SIG-M5 (cell line): ENCODE results near the gene TXNRD1.

Experiments used
- DNase-seq: peaks from one replicate; lab custom pipeline; 2025; lab: John Stamatoyannopoulos, UW

TXNRD1 gene

DNA sequence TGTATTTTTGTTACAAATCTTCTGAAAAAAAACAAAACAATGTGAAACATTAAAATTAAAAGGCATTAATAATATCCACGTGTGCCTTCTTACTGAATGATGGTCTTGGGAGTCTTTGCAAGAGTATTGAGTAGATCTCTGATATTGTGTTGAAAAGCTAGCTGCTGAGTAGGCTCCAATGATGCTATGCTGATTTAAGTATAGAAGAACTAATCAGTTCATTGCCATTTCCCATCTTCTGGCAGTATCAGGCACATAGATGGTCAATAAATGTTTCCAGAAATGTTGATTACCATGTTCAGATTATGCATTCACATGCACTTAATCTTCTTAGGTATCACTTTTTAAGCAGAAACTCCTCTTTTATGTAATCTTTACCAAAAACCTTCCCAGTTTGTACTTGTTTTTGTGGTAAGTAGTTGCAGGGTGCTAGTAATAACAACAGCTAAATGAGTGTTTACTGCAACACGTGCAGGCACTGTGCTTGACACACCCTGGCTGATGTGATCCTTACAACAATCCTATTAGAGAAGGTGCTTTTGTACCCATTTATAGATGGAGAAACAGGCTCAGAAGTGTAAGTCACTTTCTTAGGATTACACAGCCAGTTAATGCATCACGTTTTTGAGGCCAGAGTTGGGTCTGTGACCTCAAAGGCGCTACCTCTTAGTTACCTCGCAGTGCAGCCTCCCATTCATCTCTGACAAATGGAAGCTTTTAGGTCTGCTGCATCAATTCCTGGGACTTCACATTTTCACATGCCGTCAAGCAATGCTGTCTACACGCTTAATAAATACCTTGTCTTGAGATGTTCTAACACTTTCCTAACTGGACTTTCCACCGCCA, 134.9 kb downstream of the TXNRD1 start:
- DNase-seq = no peak

DNA sequence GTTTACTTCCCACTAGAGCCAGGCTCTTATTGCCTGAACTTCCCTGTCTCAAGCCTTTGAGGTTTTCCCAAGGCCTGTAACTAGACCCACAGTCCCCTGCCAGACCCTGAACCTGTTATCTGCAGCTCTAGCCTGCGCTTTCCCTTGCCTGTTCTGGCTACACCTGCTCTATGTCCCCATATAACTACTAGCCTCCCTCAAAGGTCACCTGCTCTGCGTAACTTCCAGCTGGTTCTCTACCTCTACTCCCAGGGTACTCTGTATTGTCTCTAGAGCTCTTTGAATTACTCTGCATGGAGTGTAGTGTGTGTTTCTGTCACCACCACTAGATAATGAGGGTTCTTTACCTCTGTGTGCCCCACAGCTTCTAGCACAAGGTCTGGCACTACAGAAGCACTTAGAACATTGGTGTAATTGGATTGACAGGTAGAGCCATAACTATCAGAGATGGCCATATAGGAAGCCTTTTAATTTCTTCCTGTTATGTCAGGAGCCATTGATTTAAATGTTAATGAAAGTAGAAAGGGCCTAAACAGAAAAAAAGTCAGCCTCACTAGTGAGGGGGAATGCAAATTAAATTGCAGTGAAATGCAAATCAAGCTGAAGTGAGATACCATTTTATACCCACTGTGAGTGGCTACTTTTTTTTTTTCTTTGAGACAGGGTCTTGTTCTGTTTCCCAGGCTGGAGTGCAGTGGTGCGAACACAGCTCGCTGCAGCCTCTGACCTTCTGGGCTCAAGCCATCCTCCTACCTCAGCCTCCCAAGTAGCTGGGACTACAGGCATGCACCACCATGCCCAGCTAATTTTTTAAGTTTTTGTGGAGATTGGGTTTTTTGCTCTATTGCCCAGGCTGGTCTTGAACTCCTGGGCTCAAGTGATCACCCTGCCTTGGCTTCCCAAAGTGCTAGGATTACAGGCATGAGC, 135.7 kb downstream of the TXNRD1 start:
- no peak for DNase-seq

DNA sequence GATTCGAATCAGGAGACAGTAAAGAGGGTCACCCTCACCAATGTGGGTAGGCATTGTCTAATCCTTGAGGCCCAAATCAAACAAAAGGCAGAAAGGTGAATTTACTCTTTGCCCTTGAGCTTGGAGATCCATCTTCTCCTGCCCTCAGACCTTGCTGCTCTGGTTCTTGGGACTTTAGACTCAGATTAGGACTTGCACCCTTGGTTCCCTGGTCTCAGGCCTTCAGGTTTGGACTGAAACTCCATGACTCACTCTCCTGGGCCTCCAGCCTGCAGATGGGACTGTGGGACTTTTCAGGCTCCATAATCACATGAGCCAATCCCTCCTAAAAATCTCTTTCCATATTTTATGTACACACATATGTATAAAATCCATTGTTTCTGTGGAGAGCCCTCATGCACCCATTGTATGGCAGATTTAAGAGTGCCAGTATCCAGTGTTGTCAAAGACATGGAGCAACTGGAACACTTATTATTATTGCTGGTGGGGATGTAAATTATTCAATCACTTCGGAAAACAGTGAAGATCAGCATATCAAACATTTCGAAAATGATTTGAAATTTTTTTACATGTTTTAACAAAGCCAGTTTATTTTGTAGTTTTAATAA, 136.6 kb downstream of the TXNRD1 start:
- DNase-seq = no peak

DNA sequence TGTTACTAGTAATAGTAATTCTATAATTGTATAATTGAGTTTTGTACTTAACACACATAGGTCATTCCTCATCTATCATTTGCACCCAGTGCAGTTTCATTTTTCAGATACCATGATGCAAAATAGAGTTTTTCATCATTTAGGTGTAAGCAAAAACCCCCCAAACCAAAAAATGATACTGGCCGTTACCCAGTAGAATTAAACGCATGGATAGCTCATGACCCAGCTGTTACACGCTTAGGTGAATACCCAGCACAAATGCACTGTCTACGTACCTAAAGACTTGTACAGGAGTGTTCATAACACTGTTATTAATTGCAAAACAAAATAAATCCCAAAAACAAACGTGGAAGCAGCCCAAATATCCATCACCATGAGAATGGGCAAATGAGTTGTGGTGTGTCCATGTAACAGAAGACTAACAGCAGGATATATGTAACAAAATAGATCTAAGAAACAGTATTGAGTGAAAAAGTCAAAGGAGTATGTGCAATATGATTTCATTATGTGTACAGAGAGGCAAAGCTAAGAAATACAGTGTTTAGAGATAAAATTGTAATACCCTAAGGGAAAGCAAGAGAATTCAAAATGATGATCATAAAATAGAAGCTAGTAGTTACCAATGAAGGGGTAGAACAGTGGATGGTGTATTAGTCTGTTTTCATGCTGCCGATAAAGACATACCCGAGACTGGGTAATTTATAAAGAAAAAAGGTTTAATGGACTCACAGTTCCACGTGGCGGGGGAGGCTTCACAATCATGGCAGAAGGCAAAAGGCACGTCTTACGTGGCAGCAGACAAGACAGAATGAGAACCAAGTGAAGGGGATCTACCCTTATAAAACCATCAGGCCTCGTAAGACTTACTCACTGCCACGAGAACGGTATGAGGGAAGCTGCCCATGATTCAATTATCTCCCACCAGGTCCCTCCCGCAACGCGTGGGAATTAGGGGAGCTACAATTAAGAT, 137.7 kb downstream of the TXNRD1 start:
- DNase-seq = no peak

DNA sequence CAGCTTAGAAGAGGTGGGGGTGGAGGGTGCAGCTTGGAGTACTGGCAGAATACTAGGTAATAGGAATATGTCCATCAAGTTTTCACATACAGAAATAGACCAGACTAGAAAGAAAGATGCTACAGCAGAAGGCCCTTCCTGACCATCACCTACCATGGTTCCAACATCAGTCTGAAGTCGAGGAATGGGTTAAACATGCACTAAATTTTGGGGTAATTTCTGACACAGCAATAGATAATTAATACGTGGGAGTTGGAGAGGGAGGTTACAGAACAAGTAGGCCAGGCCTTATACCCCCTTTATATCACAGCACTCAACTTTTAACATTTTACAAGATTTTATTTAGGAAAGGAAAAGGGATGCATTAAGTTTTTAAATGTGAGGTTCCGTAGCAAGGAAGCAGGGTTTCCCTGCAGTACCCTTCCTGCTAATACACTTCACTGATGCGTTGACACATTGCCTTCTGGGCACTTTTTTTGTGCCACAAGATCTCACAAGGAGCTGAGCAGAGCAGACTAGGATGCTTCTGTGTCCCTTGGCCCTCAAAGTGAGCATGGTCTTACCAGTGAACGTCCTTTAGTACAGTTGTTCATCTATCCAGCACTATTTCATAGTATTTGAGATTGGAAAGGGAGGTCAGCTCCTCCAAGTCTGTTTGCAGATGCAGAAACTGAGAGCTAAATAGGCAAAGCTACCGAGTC, 138.7 kb downstream of the TXNRD1 start:
- no peak for DNase-seq

DNA sequence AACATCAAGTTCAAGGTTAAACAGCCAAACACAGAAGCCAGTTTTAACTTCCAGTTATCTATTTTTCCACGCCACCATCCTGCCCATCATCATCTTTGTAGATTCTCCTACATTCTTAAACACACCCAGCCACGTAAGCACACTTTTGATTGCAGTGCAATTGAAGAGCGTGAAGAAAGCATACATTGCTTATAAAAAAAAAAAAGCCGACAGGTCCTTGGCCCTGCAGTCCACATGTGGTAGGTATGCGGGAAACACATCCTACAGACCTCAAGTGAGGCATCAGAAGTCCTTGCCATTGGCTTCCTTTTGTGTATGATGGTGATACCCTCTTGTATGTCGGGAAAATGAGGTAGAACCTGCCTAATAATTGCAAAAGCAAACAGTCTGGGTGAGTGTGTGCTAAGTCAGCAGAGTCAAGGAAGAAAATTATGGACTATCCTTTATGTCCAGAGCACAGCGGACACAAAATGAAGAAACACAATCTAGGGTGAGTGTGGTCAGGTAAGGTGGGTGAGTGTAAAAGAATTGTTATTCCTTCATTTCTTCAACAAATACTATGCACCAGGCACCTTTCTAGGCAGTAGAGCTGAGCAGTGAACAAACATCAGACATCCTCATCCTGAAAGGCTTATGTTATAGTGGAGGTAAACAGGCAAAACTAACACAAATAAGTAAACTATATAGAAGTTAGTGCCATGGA, 139.4 kb downstream of the TXNRD1 start:
- no peak for DNase-seq

DNA sequence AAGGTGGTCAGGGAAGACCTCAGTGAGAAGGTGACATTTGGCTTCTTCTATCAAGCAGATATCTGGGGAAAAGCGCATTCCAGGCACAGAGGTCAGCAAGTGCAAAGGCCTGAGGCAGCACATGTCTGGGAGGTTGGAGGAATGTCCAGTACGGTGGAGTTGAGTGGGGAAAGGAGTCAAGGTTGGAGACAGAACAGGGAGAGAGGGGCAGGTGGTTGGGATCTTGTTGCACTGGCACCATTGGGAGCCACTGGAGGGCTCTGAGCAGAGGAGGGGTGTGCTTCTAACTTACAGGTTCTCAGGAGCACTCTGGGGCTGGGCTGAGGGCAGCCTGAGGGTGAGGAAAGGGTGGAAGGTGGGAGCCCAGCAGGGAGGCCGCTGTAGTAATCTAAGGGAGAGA, 140.1 kb downstream of the TXNRD1 start:
- no peak for DNase-seq

DNA sequence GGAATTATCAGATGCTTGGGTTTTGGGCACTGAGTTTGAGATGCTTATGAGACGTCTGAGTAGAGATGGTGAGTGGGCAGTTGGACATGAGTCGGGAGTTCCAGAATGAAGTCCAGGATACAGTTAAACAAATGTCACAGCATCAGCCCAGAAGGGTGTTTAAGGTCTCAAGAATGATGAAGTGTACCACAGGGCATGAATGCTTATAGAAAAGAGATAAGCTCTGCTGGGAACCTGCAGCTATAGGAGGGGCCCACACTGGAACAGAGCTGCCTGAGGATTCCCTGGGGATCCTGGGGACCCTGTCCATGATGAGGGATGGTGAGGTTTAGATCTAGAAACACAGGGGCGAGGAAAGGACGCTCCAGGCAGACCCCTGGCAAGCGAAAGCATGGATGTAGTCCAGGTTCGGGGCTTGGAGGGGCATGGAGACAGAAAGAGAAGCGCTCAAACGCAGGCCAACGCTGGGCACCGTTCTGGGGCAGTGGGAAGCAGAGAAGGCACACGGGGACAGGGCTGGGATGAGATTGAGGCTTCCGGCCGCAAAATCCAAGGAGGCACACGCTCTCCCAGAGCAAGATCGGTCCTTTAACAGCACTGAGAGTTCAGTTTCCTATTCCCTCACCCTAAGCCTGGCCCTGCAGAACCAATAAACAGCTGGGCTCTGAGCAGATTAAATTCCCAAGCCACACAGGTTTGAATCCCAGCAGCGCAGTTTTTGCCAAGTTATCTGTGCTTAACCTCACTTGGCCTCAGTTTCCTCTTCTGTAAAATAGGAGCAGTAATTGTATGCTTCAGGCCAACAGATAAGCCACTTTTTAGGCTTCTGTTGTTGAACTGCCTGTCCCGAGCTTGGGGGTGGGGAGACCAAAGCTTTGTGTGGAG, 140.9 kb downstream of the TXNRD1 start:
- no peak for DNase-seq

DNA sequence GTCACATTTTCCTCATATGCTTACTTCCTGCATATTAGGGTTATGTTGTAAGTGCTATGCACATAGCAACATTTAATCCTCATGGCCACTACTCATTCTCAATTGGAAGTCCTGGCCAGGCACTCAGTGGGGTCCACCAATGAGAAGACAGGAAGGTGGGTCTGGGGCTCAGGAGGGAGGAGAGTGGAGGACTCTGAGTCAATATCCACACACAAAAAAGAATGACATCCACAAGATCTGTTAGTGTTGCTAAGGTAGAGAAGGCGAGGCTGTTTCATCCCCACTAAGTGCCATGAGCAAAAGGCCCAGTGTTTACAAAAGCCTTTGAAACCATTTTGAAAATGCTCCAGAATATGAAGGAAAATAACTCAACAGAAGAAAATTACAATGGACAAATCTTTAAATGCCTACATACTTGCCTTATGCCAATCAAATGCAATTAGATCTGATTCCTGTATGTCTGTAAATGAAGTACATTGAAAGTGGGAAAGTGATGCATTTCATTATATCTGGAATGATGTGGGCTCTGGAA, 141.9 kb downstream of the TXNRD1 start:
- DNase-seq = no peak

DNA sequence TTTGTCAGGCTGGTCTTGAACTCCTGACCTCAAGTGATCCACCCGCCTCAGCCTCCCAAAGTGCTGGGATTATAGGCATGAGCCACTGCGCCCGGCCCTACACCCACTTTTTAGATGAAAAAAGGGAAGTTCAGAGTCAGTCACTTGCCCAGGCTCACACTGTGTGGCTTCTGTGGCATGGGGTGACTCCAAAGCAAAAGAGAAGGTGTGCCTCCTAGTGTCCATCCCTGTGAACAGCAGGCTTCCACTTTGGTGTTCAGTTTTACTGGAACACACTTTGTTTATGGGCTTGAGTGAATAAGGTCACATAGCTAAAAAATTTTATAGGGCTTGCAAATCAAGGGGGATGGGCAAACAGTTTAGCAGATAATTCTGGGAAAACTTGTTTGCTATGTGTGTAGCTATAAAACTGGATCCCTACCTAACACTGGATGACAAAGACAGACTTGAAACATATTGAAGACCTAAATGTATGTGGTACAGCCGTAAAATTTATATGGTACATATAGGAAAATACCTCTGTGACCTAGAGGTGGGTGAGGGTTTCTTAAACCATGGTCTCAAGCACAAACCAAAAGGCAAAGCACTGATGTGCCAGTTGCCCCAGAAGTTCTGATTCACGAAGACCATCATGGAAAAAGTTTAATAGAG, 142.9 kb downstream of the TXNRD1 start:
- peak; percentile 75 for DNase-seq

DNA sequence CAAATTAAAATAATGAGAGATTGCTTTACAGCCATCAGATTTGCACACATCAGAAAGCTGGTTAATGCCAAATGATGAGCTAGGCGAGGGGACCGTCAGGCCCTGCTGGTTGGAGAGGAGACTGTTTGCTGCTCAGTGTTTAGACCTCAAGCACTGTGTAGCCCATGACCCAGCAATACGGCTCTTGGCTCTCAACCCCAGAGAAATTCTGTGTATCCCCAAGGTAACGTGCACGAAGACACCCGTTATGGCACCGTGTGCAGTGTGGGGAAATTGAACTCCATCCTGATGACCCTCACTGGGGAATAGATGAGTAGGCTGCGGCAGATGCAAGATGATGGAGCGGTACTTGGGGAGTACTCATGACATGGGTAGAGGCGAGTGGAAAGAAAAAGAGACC, 143.6 kb downstream of the TXNRD1 start:
- DNase-seq = no peak

DNA sequence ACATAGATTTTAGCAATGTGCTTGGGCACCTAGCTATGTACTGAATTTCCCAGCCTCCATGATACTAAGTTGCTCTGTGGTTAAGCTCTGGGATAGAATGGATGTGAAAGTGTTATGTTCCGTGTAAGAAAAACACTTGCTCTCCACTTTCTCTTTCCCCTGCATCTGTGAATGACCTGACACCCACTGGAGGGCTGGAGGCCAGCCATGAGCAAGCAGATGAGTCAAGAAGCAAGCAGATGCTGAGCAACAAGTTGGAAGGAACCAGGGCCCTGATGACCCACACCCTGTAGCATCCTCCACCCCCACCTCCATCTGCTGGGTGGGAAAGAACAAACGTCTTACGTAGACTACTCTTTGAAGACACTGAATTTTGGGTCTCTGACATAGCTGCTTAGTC, 144.6 kb downstream of the TXNRD1 start:
- DNase-seq = no peak

DNA sequence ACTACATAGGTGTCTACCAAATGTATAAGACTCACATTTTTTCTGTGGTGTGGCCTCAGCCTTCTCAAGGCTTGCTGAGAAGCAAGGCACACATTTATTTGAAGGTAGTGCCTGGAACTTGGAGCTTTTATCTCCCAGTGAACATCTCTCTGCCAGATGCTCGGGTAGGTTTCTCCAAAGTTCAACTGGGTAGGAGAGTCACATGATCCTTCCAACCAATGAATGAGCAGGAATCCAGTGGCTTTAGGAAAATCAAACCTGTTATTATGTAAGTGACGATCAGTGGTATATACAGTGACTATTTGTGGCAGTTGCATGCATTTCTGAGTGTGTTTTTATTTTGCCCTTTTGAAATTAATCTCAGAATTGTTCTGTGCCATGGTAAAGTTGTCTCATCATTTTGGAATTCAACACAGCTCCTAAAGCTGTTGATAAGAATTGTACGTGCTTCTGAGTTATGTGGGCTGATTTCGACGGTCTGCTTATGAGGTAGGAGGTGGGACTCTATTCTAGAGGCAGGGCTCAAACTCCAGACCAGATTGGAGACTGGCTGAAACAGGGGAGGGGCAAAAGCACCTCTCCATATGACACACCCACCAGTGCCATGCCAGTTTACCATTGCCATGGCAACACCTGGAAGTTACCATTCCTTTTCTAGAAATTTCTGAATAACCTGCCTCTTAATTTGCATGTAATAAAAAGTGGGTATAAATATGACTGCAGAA, 145.6 kb downstream of the TXNRD1 start:
- no peak for DNase-seq

DNA sequence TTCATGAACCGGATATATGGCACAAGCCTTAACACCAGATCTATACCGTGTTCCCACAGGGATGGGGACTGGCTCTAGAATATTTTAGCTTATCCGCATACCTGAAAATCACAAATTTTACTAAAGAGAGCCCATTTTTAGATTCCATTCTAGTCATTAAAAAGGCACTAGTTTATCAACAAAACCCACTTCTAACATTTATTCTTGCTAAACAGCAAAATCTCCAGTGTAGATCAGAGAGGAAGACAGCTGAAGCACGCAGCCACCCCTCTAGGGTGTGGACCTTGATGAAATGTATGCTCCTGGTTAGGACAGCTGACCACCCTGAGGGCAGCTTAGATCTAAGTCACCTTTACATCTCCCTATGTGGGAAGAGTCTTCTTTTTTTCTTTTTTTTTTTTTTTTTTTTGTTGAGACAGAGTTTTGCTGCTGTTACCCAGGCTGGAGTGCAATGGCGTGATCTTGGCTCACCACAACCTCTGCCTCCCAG, 150.4 kb downstream of the TXNRD1 start:
- DNase-seq = no peak

DNA sequence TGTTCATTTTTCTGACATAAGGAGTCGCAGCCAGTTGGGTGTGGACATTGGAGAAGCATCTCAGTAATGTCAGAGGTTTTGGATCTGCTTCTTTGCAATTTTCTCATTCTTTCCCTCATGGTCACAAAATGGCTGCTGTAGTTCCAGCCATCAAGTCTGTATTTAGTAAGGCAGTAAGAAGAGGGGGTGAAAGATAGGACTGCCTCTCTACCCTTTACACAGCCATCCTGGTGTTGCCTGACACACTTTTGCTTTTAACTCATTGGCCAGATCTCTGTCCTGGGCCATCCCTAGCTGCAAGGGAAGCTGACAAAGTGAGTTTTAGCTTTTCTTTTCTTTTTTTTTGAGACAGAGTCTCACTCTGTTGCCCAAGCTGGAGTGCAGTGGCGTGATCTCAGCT, 154.1 kb downstream of the TXNRD1 start:
- no peak for DNase-seq

DNA sequence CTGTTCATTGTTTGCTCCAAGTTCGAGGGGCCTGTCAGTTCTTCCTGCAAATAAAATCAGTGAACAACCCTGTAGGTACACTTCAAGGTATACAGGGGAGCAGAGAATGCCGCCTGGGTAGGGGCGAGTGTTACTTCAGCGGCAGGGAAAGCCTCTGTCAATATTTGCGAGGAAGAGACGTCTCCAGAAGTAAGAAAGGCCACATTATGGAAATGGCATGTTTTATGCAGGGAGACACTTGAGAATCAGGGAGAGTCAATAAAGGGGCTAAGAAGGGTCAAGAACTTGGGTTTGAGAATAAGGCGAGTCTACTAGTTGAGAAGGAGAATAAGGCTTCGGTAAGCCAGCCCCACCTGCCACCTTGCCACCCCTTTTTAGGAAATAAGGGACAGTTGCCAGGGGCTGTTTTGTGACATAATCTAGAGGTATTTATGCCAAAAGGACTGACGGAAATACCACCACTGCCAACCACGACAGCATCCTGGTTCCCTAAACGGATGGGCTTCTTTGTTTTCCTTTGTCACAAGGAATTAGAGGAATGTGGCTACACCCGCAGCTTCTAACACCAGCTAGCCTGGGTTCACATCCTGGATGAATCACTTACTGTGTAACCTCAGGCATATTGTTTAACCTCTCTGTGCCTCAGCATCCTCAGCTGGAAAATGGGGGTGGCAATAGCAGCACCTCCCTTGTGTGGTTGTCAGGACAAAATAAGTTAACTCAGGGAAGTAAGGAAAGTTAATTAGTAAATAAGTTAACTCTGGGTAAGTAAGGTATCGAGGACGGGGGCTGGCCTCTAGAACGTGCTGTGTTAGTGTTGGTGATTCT, 155.7 kb downstream of the TXNRD1 start:
- DNase-seq = no peak
